AG04450 (cell line): ENCODE results near the gene TMEM240. TPM values are rescaled to one million over a fixed set of nuclear protein-coding genes. Genes with fewer than 3 reads are reported as not detected.

Experiments used
- CTCF ChIA-PET: fragments of 300-600, 350-600 bp; formaldehyde crosslinking; extraction: SDS; loops from one replicate; lab custom pipeline; 2022; ENCODE audit warnings: antibody characterized with exemption, inconsistent platforms; lab: Charles Lee
- POLR2A ChIA-PET: fragments of 350-600 bp; formaldehyde crosslinking; extraction: SDS; loops from one replicate; lab custom pipeline; 2021; ENCODE audit warnings: antibody characterized with exemption, inconsistent platforms; lab: Yijun Ruan, JAX
- DNase-seq: peaks from one replicate; pipeline ENCODE4 v3.0.0-alpha.2; 2011; ENCODE audit warnings: low read depth, low spot score
- H3K27ac ChIP-seq: one replicate; pipeline ENCODE4 v1.5.1; 2012; ENCODE audit warnings: low read depth, low read length, control low read depth
- H3K27me3 ChIP-seq: one replicate; pipeline ENCODE4 v1.6.0; 2012; ENCODE audit warnings: low read length; ENCODE audit not compliant: control insufficient read depth, insufficient read depth
- H3K4me3 ChIP-seq: 2 replicates; pipeline ENCODE4 v1.5.1; 2011; ENCODE audit warnings: mild to moderate bottlenecking, low read depth, low read length, control low read depth
- H3K9me3 ChIP-seq: 2 replicates; pipeline ENCODE4 v1.5.1; 2012; ENCODE audit warnings: low read length; ENCODE audit not compliant: control insufficient read depth, insufficient read depth
- CTCF ChIP-seq: IDR thresholded peaks from 2 replicates; pipeline ENCODE4 v1.5.1; 2011; ENCODE audit warnings: low read depth, low read length, control low read depth, inconsistent platforms
- polyA plus RNA-seq: library from polyadenylated mRNA; depleted of rRNA; stranded (reverse); fragments of >200 nt; gene quantifications from 2 replicates; pipeline ENCODE4 v1.2.3, GENCODE V29; 2011

Gene TMEM240
- polyA plus RNA-seq, 1 experiment, result 5.1 TPM

GRCh38 chr1:1567891-1568291 is 27.5 kb upstream of the TMEM240 start:
- Histone ChIP-seq H3K27me3 (no peaks in the 10 kb centered on the region), H3K4me3 (no peak overlapping the region), H3K27ac (no peak overlapping the region), H3K9me3 (no peaks in the 10 kb centered on the region)
- ChIA-PET POLR2A (no interaction called here), CTCF (no interaction called here)
- DNase-seq, result no peak
- no peak for TF ChIP-seq CTCF

GRCh38 chr1:1567152-1567875 is 26.9 kb upstream of the TMEM240 start:
- H3K27me3 ChIP-seq, result no peaks in the 10 kb centered on the region
- H3K27ac ChIP-seq, result no peak overlapping the region
- ChIA-PET POLR2A (no interaction called here), CTCF (no interaction called here)
- H3K9me3 ChIP-seq, result no peaks in the 10 kb centered on the region
- H3K4me3 ChIP-seq, result no peak overlapping the region
- TF ChIP-seq CTCF, result no peak
- DNase-seq, result no peak

- no peak for TF ChIP-seq CTCF
- H3K27ac ChIP-seq, result no peak overlapping the region
- POLR2A ChIA-PET, result no interaction called here
- H3K27me3 ChIP-seq, result no peaks in the 10 kb centered on the region
- CTCF ChIA-PET, result no interaction called here
- H3K9me3 ChIP-seq, result no peaks in the 10 kb centered on the region
- no peak for DNase-seq
- H3K4me3 ChIP-seq, result no peak overlapping the region
These were observed 24.9 kb upstream of the TMEM240 start for GRCh38 chr1:1565340-1565739.

GRCh38 chr1:1564268-1564667 is 23.8 kb upstream of the TMEM240 start:
- no peak for TF ChIP-seq CTCF
- ChIA-PET CTCF (no interaction called here), POLR2A (no interaction called here)
- DNase-seq, result no peak
- H3K9me3 ChIP-seq, result no peaks in the 10 kb centered on the region
- no peaks in the 10 kb centered on the region for H3K27me3 ChIP-seq
- H3K27ac ChIP-seq, result no peak overlapping the region
- no peak overlapping the region for H3K4me3 ChIP-seq

- Histone ChIP-seq H3K9me3 (no peaks in the 10 kb centered on the region), H3K27ac (no peak overlapping the region), H3K27me3 (no peaks in the 10 kb centered on the region), H3K4me3 (no peak overlapping the region)
- no peak for DNase-seq
- no peak for TF ChIP-seq CTCF
- POLR2A ChIA-PET, result no interaction called here
- CTCF ChIA-PET, result no interaction called here
These were observed 23.3 kb upstream of the TMEM240 start for GRCh38 chr1:1563688-1564087.
